GM12891 (cell line): Measurements from ENCODE around the gene STAG3.
"Not testable (repeated sequence)": the region's sequence is repeated elsewhere in the genome, so short reads cannot be mapped to it uniquely, and the experiment has no call there.

Source experiments
- PAX5 ChIP-seq: IDR thresholded peaks from 2 replicates; pipeline ENCODE4 v1.6.1; 2011; ENCODE audit warnings: low read length, moderate library complexity, mild to moderate bottlenecking; ENCODE audit not compliant: insufficient read depth, severe bottlenecking
- POLR2A ChIP-seq: IDR thresholded peaks from 2 replicates; pipeline ENCODE4 v1.6.1; 2011; ENCODE audit warnings: low read depth, low read length, control low read depth
- POLR2AphosphoS5 ChIP-seq: IDR thresholded peaks from 2 replicates; pipeline ENCODE4 v1.6.1; 2011; ENCODE audit warnings: low read depth, low read length, control low read depth
- SPI1 ChIP-seq: IDR thresholded peaks from 2 replicates; pipeline ENCODE4 v1.6.1; 2011; ENCODE audit warnings: low read depth, low read length, control low read depth
- TAF1 ChIP-seq: IDR thresholded peaks from 2 replicates; pipeline ENCODE4 v1.6.1; 2011; ENCODE audit warnings: low read depth, low read length, control low read depth

DNA sequence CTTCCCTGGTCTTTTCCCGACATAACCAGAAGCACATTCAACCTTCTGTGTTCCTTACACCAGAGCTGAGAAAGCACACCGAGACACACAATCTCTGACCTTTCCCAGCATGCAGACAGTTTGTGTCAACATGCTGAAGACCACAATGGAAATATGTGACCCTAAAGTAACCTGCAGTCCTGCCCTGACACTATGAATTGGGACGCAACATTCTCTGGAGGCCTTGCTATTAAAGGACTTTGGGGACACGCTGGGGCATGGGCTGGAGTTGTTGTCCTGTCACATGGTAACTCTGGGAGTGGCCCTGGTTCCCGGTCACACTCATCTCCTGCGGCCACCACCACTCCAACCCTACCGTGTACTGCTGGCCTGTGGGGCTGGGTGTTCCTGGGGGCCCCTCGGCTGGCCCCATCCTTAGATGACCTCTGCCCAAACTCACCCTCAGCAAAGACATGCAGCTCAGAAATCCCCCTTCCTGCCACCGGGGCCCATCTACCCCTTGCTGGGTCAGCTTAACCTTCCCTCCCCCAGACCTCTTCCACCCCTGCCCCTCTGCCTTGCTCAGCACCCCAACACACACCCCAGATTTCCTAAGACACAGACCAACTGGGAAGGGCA is 67.4 kb downstream of the STAG3 start:
- TF ChIP-seq POLR2A, POLR2AphosphoS5, SPI1, TAF1, PAX5: not testable (repeated sequence)
